HepG2 (cell line): Measurements from ENCODE around the gene CHADL. TPM values are rescaled to one million over a fixed set of nuclear protein-coding genes. Genes with fewer than 3 reads are reported as not detected.

Source experiments
- AHR ChIP-seq: IDR thresholded peaks from 2 replicates; pipeline ENCODE4 v1.6.1; 2018; ENCODE audit warnings: missing genetic modification reagents, missing compliant biosample characterization
- ARID4A ChIP-seq: sonication (generic); formaldehyde crosslinking; IDR thresholded peaks from 2 replicates; pipeline ENCODE4 v1.5.0; 2020; ENCODE audit warnings: mild to moderate bottlenecking, missing genetic modification reagents, borderline replicate concordance
- BCLAF1 ChIP-seq: fragments of 450-650 bp; IDR thresholded peaks from 2 replicates; pipeline ENCODE4 v1.6.1; 2017; ENCODE audit warnings: mild to moderate bottlenecking
- ESRRA ChIP-seq: sonication (generic); formaldehyde crosslinking; IDR thresholded peaks from 2 replicates; pipeline ENCODE4 v1.5.1; 2020; ENCODE audit warnings: mild to moderate bottlenecking, low read depth, missing genetic modification reagents
- FOXP1 ChIP-seq, 2 experiments: fragments of 450-650 bp in 1 of 2; IDR thresholded peaks; 2 replicates each; pipeline ENCODE4 v1.6.1; 2017 to 2018; ENCODE audit warnings: antibody characterized with exemption in 1 of 2
- KDM5B ChIP-seq: sonication (generic); formaldehyde crosslinking; IDR thresholded peaks from 2 replicates; pipeline ENCODE4 v1.4.0; 2020; ENCODE audit warnings: missing genetic modification reagents, mild to moderate bottlenecking, borderline replicate concordance
- MXI1 ChIP-seq: IDR thresholded peaks from 3 replicates; pipeline ENCODE4 v1.6.1; 2012; ENCODE audit warnings: low read depth, low read length, inconsistent platforms, borderline replicate concordance
- NR3C1 ChIP-seq: sonication (generic); formaldehyde crosslinking; IDR thresholded peaks from 2 replicates; pipeline ENCODE4 v1.4.0; 2020; ENCODE audit warnings: missing genetic modification reagents
- SMYD3 ChIP-seq: sonication (generic); formaldehyde crosslinking; IDR thresholded peaks from 2 replicates; pipeline ENCODE4 v1.8.1; 2023; ENCODE audit warnings: mild to moderate bottlenecking, missing genetic modification reagents
- SRF ChIP-seq: IDR thresholded peaks from 2 replicates; pipeline ENCODE4 v1.6.1; 2011; ENCODE audit warnings: mild to moderate bottlenecking, low read depth, low read length, moderate library complexity
- SRY ChIP-seq: sonication (generic); formaldehyde crosslinking; IDR thresholded peaks from 2 replicates; pipeline ENCODE4 v1.8.0; 2022; ENCODE audit warnings: mild to moderate bottlenecking, missing genetic modification reagents
- TBX2 ChIP-seq: sonication (generic); formaldehyde crosslinking; IDR thresholded peaks from 2 replicates; pipeline ENCODE4 v1.5.0; 2020; ENCODE audit warnings: missing genetic modification reagents, mild to moderate bottlenecking, borderline replicate concordance
- TFDP1 ChIP-seq: IDR thresholded peaks from 2 replicates; pipeline ENCODE4 v1.6.1; 2016; ENCODE audit warnings: missing compliant biosample characterization, missing genetic modification reagents, borderline replicate concordance
- ZIK1 ChIP-seq: sonication (generic); formaldehyde crosslinking; IDR thresholded peaks from 2 replicates; pipeline ENCODE4 v1.5.0; 2020; ENCODE audit warnings: mild to moderate bottlenecking, low read depth, missing genetic modification reagents, borderline replicate concordance
- ZKSCAN1 ChIP-seq: fragments of 150-350 bp; IDR thresholded peaks from 2 replicates; pipeline ENCODE4 v1.6.1; 2014; ENCODE audit warnings: low read length
- ZNF160 ChIP-seq: sonication (generic); formaldehyde crosslinking; IDR thresholded peaks from 2 replicates; pipeline ENCODE4 v1.8.0; 2022; ENCODE audit warnings: mild to moderate bottlenecking, inconsistent platforms, missing genetic modification reagents
- ZNF230 ChIP-seq: sonication (generic); formaldehyde crosslinking; IDR thresholded peaks from 2 replicates; pipeline ENCODE4 v1.4.0; 2020; ENCODE audit warnings: mild to moderate bottlenecking, missing genetic modification reagents
- ZNF335 ChIP-seq: sonication (generic); formaldehyde crosslinking; IDR thresholded peaks from 2 replicates; pipeline ENCODE4 v1.4.0; 2020; ENCODE audit warnings: missing genetic modification reagents
- ZNF777 ChIP-seq: sonication (generic); formaldehyde crosslinking; IDR thresholded peaks from 2 replicates; pipeline ENCODE4 v1.4.0; 2020; ENCODE audit warnings: missing genetic modification reagents
- ZSCAN31 ChIP-seq: sonication (generic); formaldehyde crosslinking; IDR thresholded peaks from 2 replicates; pipeline ENCODE4 v1.5.0; 2020; ENCODE audit warnings: low read depth, mild to moderate bottlenecking, missing genetic modification reagents
- polyA plus RNA-seq, 8 experiments: library from polyadenylated mRNA; depleted of rRNA in 3 of 8; stranded (reverse) in 7 of 8; unstranded in 1 of 8; fragments of >200 nt; fragmentation: Illumina TruSeq in 4 of 8; extraction: Trizol in 4 of 8; gene quantifications; 2 replicates each; pipeline versions ENCODE4 v1.2.1 to v1.2.3, GENCODE V29; 2011 to 2016; ENCODE audit warnings: low read depth in 4 of 8, missing spikeins in 1 of 8, mixed read lengths in 1 of 8; ENCODE audit not compliant: insufficient read depth in 1 of 8
- total RNA-seq, 5 experiments: library from RNA; depleted of rRNA; stranded (reverse); fragments of >200 nt; fragmentation: Illumina TruSeq; extraction: Trizol; gene quantifications; 2 replicates each; pipeline ENCODE4 v1.2.3, GENCODE V29; 2016; ENCODE audit warnings: low read depth in 1 of 5

The CHADL gene
- total and polyA plus RNA-seq, 2 of the 13 experiments (the other 11 are each of a cell fraction or from before 2014, with no cell fraction given) = 2.8 to 8.1 TPM

GRCh38 chr22:41240377-41241132 lies at the start of gene CHADL (continued):
- TF ChIP-seq TFDP1 (CRISPR knock-in tag) = peak; percentile 52; the same call in 1 of the 2 replicates
- TF ChIP-seq ZNF230 = 0 out of 2 replicates have a peak, but pooled peaks have one; percentile 16
- TF ChIP-seq BCLAF1 = no peak
- no peak for TF ChIP-seq SMYD3 (CRISPR knock-in tag)
- TF ChIP-seq ARID4A = peak; percentile 46; the same call in 1 of the 2 replicates
- TF ChIP-seq KDM5B = peak; percentile 43; the same call in 1 of the 2 replicates
- no peak for TF ChIP-seq ZSCAN31 (CRISPR knock-in tag)
- TF ChIP-seq MXI1 = 0 out of 3 replicates have a peak, but pooled peaks have one; percentile 9
- no peak for TF ChIP-seq AHR
- TF ChIP-seq SRY = no peak
- no peak for TF ChIP-seq ZNF160 (CRISPR knock-in tag)
- no peak for TF ChIP-seq ZNF777
- peak; percentile 65 for TF ChIP-seq TBX2 (CRISPR knock-in tag)
- TF ChIP-seq ESRRA (CRISPR knock-in tag) = no peak
- TF ChIP-seq ZNF335 (CRISPR knock-in tag) = no peak
- no peak for TF ChIP-seq NR3C1
- no peak for TF ChIP-seq SRF
- no peak; the same call in 1 of the 2 replicates for TF ChIP-seq ZIK1 (CRISPR knock-in tag)
- no peak for TF ChIP-seq ZKSCAN1
- no peak for TF ChIP-seq FOXP1 (IDR thresholded peaks at IDR 0.05)
- no peak for TF ChIP-seq FOXP1 (CRISPR knock-in tag; IDR thresholded peaks at IDR 0.05)
